ENCODE data around the gene ARSK. TPM values are rescaled to one million over a fixed set of nuclear protein-coding genes. Genes with fewer than 3 reads are reported as not detected.
"Not testable (repeated sequence)": the region's sequence is repeated elsewhere in the genome, so short reads cannot be mapped to it uniquely, and the experiment has no call there.

Gene ARSK
- total and polyA plus RNA-seq, 10 of the 15 experiments (the other 5 are each of a cell fraction or from before 2014, with no cell fraction given): 1.6 to 9.5 (median 5.8) TPM

DNA sequence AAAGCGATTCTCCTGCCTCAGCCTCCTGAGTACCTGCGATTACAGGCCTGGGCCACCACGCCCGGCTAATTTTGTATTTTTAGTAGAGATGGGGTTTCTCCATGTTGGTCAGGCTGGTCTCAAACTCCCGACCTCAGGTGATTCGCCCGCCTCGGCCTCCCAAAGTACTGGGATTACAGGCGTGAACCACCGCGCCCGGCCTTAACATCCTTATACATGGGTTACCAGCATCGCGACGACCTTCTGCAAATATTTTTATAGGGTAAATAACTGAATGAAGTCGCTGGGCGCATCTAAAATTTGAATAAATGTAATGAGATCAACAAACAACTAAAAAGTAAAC is 91.3 kb downstream of the ARSK start:
- H3K27me3 ChIP-seq (replicated peaks in 1 of 2; ENCODE audit: control insufficient read depth in 2 of 2, insufficient read depth in 2 of 2, low read length in 1 of 2); H3K9me3 ChIP-seq (replicated peaks; ENCODE audit: control insufficient read depth, insufficient read depth, low read length); FAIRE-seq; in situ Hi-C loops (cut with MboI); H3K36me3 ChIP-seq (ENCODE audit: control insufficient read depth in 2 of 2, insufficient read depth in 2 of 2, low read length in 1 of 2); H3K79me2 ChIP-seq (ENCODE audit: control insufficient read depth, insufficient read depth, low read length); H3K27ac ChIP-seq (ENCODE audit: control insufficient read depth, insufficient read depth); ATAC-seq; H3K4me1 ChIP-seq (ENCODE audit: control insufficient read depth, insufficient read depth, low read length); BruUV-seq (replicated peaks); H3K9ac ChIP-seq (ENCODE audit: control insufficient read depth, insufficient read depth, low read length); DNase-seq (ENCODE audit: low read depth, low spot score); H4K20me1 ChIP-seq (ENCODE audit: control insufficient read depth, insufficient read depth): not testable (repeated sequence)
- Histone ChIP-seq H2AFZ (ENCODE audit: control insufficient read depth, low read depth, low read length) (peak overlapping the region; percentile 88), H3K4me3 (peak overlapping the region; percentile 75), H3K4me2 (ENCODE audit: control insufficient read depth, insufficient read depth) (peak overlapping the region; percentile 88; the same call in 1 of the 2 replicates)
- intact Hi-C loops (cut with micrococcal nuclease; ENCODE audit: unreplicated experiment): loop anchor here (2.0 to 10.0 kb wide), 3 partner anchors 83 to 689 kb away; no protein-coding TSS in a partner anchor
- CTCF ChIA-PET: interaction anchor here (0.7 to 8.5 kb wide), 21 partner anchors 9 to 690 kb away, joined by 3 to 206 read pairs (median 5); partner anchors contain the start of gene GLRX
- WGBS (ENCODE audit: insufficient coverage, insufficient replicate concordance, low lambda C conversion rate, missing lambda C conversion rate): 85% methylated on average over 17 of the region's 17 CpGs
- POLR2A ChIA-PET: interaction anchor here (0.7 to 2.0 kb wide), 9 partner anchors 9 to 200 kb away, joined by 3 to 12 read pairs (median 5); partner anchors contain the start of genes GLRX, GPR150 and RHOBTB3
- SMC1A ChIA-PET (ENCODE audit: uncharacterized antibody, unreplicated experiment): interaction anchor here (0.8 to 7.6 kb wide), 19 partner anchors 15 to 689 kb away, joined by 3 to 168 read pairs (median 7); partner anchors contain the start of gene GLRX
- TF ChIP-seq, protein P1, sequence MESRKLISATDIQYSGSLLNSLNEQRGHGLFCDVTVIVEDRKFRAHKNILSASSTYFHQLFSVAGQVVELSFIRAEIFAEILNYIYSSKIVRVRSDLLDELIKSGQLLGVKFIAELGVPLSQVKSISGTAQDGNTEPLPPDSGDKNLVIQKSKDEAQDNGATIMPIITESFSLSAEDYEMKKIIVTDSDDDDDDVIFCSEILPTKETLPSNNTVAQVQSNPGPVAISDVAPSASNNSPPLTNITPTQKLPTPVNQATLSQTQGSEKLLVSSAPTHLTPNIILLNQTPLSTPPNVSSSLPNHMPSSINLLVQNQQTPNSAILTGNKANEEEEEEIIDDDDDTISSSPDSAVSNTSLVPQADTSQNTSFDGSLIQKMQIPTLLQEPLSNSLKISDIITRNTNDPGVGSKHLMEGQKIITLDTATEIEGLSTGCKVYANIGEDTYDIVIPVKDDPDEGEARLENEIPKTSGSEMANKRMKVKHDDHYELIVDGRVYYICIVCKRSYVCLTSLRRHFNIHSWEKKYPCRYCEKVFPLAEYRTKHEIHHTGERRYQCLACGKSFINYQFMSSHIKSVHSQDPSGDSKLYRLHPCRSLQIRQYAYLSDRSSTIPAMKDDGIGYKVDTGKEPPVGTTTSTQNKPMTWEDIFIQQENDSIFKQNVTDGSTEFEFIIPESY (IDR thresholded peaks at IDR 0.05): peak; percentile 42; the same call in 1 of the 2 replicates
- TF ChIP-seq FOXM1 (IDR thresholded peaks at IDR 0.05; ENCODE audit: low read depth, low read length): 0 out of 2 replicates have a peak, but pooled peaks have one; percentile 2
- TF ChIP-seq, protein P2, sequence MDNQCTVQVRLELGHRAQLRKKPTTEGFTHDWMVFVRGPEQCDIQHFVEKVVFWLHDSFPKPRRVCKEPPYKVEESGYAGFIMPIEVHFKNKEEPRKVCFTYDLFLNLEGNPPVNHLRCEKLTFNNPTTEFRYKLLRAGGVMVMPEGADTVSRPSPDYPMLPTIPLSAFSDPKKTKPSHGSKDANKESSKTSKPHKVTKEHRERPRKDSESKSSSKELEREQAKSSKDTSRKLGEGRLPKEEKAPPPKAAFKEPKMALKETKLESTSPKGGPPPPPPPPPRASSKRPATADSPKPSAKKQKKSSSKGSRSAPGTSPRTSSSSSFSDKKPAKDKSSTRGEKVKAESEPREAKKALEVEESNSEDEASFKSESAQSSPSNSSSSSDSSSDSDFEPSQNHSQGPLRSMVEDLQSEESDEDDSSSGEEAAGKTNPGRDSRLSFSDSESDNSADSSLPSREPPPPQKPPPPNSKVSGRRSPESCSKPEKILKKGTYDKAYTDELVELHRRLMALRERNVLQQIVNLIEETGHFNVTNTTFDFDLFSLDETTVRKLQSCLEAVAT (IDR thresholded peaks at IDR 0.05): peak; percentile 83
- RAD21 ChIA-PET (ENCODE audit: unreplicated experiment): interaction anchor here (1.0 to 7.4 kb wide), 17 partner anchors 13 to 689 kb away, joined by 3 to 98 read pairs (median 6); partner anchors contain the start of genes ARSK and SKIC3

All from GM12878 (cell line).